Ascending aorta (tissue), 2 donors: ENCODE results near the gene ABCA1. TPM values are rescaled to one million over a fixed set of nuclear protein-coding genes. Genes with fewer than 3 reads are reported as not detected.
"Not testable (repeated sequence)": the region's sequence is repeated elsewhere in the genome, so short reads cannot be mapped to it uniquely, and the experiment has no call there.

ENCODE experiments used
- DNase-seq, 2 donors: peaks; one replicate each; pipeline ENCODE4 v3.0.0-alpha.2; 2019; ENCODE audit warnings: low spot score in 2 of 2
- H3K27ac ChIP-seq, 2 donors: fragments of 200-600 bp; sonication (generic); one replicate each; pipeline ENCODE4 v1.5.1; 2016 to 2017; ENCODE audit warnings: mild to moderate bottlenecking in 1 of 2
- H3K27me3 ChIP-seq: fragments of 200-600 bp; sonication (generic); one replicate; pipeline ENCODE4 v1.5.1; 2017
- H3K36me3 ChIP-seq, 2 donors: fragments of 200-600 bp; sonication (generic); one replicate each; pipeline ENCODE4 v1.5.1; 2016
- H3K4me1 ChIP-seq, 2 donors: fragments of 200-600 bp; sonication (generic); one replicate each; pipeline ENCODE4 v1.5.1; 2016 to 2017; ENCODE audit warnings: mild to moderate bottlenecking in 1 of 2
- H3K4me3 ChIP-seq, 2 donors: fragments of 200-600 bp; sonication (generic); one replicate each; pipeline ENCODE4 v1.5.1; 2016 to 2017; ENCODE audit warnings: mild to moderate bottlenecking in 1 of 2
- H3K9me3 ChIP-seq, 2 donors: fragments of 200-600 bp; sonication (generic); one replicate each; pipeline ENCODE4 v1.5.1; 2016
- CTCF ChIP-seq, 3 experiments: fragments of 200-600 bp in 2 of 3; fragments of 450-650 bp in 1 of 3; sonication (generic) in 2 of 3; IDR thresholded peaks; one replicate each; pipeline ENCODE4 v1.5.1; 2016 to 2019; ENCODE audit warnings: antibody characterized with exemption in 3 of 3, mild to moderate bottlenecking in 1 of 3, moderate library complexity in 1 of 3
- intact Hi-C: fragments of 100-400 bp; cut with DNase I; formaldehyde crosslinking; loops from one replicate; pipeline ENCODE4 v1.15.1; 2023
- total RNA-seq: library from RNA; depleted of rRNA; stranded (reverse); fragments of >200 nt; gene quantifications from one replicate; pipeline ENCODE4 v1.1.0, GENCODE V29; 2016

Gene ABCA1
- total RNA-seq, 1 donor from 2014 or later: 14.0 TPM

GRCh38 chr9:104900324-104900723 is 27.6 kb downstream of the ABCA1 start:
- TF ChIP-seq CTCF (IDR thresholded peaks at IDR 0.05): no peak
- Histone ChIP-seq H3K27ac (no peak overlapping the region), H3K36me3 (no peaks in the 10 kb centered on the region), H3K27me3 (no peaks in the 10 kb centered on the region), H3K4me3 (no peak overlapping the region), H3K9me3 (no peaks in the 10 kb centered on the region), H3K4me1 (no peaks in the 10 kb centered on the region)
- intact Hi-C loops: no loop called here
- DNase-seq: no peak

GRCh38 chr9:104899759-104900247 is 28.2 kb downstream of the ABCA1 start:
- no peaks in the 10 kb centered on the region for H3K27me3 ChIP-seq
- no peak for DNase-seq
- no peaks in the 10 kb centered on the region for H3K4me1 ChIP-seq
- H3K4me3 ChIP-seq: no peak overlapping the region
- no peaks in the 10 kb centered on the region for H3K9me3 ChIP-seq
- no peak overlapping the region for H3K27ac ChIP-seq
- H3K36me3 ChIP-seq: no peaks in the 10 kb centered on the region
- intact Hi-C loops: no loop called here
- TF ChIP-seq CTCF (IDR thresholded peaks at IDR 0.05): no peak

GRCh38 chr9:104898376-104898775 is 29.6 kb downstream of the ABCA1 start:
- intact Hi-C loops, H3K4me1 ChIP-seq, H3K36me3 ChIP-seq, H3K9me3 ChIP-seq, H3K27ac ChIP-seq, H3K27me3 ChIP-seq, H3K4me3 ChIP-seq, DNase-seq: not testable (repeated sequence)

GRCh38 chr9:104896131-104896530 is 31.8 kb downstream of the ABCA1 start:
- no peak for TF ChIP-seq CTCF (IDR thresholded peaks at IDR 0.05)
- Histone ChIP-seq H3K27ac (no peak overlapping the region), H3K27me3 (no peaks in the 10 kb centered on the region), H3K4me1 (no peaks in the 10 kb centered on the region), H3K4me3 (no peak overlapping the region), H3K36me3 (no peaks in the 10 kb centered on the region), H3K9me3 (no peaks in the 10 kb centered on the region)
- intact Hi-C loops: no loop called here
- no peak for DNase-seq

- Histone ChIP-seq H3K4me3 (no peak overlapping the region), H3K4me1 (no peaks in the 10 kb centered on the region), H3K27me3 (no peaks in the 10 kb centered on the region), H3K9me3 (no peaks in the 10 kb centered on the region), H3K36me3 (no peaks in the 10 kb centered on the region), H3K27ac (no peak overlapping the region)
- intact Hi-C loops: no loop called here
- TF ChIP-seq CTCF (IDR thresholded peaks at IDR 0.05): no peak
- no peak for DNase-seq
Observed at GRCh38 chr9:104895572-104895971, 32.4 kb downstream of the ABCA1 start.

- no peak for TF ChIP-seq CTCF (IDR thresholded peaks at IDR 0.05)
- no peak for DNase-seq
- no peaks in the 10 kb centered on the region for H3K4me1 ChIP-seq
- no peak overlapping the region for H3K27ac ChIP-seq
- H3K27me3 ChIP-seq: no peaks in the 10 kb centered on the region
- intact Hi-C loops: no loop called here
- H3K9me3 ChIP-seq: no peaks in the 10 kb centered on the region
- H3K36me3 ChIP-seq: peaks cover 7 to 8% of the 10 kb centered on the region in 2 donors
- H3K4me3 ChIP-seq: no peak overlapping the region
Observed at GRCh38 chr9:104892701-104893100, 35.3 kb downstream of the ABCA1 start.
